Stimulated activated CD4-positive, alpha-beta T cell treated with anti-CD3 and anti-CD28 coated beads, Interleukin-12 subunit alpha, Interleukin-12 subunit beta, amount 100 ng/mL, for 48 hours (primary cell): ENCODE results near the gene STX10.
A peak's percentile ranks its signal among the peaks of the same experiment; 100 is the strongest.
"Not testable (repeated sequence)": the region's sequence is repeated elsewhere in the genome, so short reads cannot be mapped to it uniquely, and the experiment has no call there.

Experiments
- DNase-seq, 3 donors: peaks; one replicate each; pipeline ENCODE4 v3.0.0-alpha.2; 2020; ENCODE audit warnings: low read depth in 2 of 3, low spot score in 1 of 3

Gene STX10, protein sequence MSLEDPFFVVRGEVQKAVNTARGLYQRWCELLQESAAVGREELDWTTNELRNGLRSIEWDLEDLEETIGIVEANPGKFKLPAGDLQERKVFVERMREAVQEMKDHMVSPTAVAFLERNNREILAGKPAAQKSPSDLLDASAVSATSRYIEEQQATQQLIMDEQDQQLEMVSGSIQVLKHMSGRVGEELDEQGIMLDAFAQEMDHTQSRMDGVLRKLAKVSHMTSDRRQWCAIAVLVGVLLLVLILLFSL

GRCh38 chr19:13150187-13150930 lies at the start of gene STX10, which contains the start of gene IER2:
TSS of gene STX10 (minus strand) at chr19:13150375. CDS start at chr19:13150173, 202 bp downstream.
TSS of gene IER2 (plus strand) at chr19:13150411. CDS start at chr19:13153187, 2,776 bp downstream.
- DNase-seq: peak; percentile 89 to 90 (median 89)

DNA sequence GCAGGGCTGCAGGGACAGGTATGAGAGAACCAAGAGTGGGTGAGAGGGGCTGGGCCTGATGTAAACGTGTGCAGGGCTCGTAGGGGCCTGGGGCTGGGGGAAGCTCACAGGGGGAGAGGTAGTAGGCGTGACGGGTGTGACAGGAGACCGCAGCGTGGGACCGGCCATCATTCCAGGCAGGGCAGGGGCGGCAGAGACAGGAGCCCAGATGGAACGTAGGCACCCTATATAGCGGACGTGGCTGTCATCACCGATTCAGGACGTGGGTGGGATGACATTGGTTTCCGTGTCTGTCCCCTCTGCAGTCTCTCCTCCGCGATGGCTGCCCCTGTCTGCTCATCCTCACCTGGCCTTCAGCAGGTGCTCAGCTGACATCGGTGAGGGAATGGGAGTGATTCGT lies 48.5 kb upstream of the STX10 start:
- no peak for DNase-seq

GRCh38 chr19:13195678-13196077 lies 45.5 kb upstream of the STX10 start:
- DNase-seq: peak in 2 of 3 donors; percentile 44 to 46

DNA sequence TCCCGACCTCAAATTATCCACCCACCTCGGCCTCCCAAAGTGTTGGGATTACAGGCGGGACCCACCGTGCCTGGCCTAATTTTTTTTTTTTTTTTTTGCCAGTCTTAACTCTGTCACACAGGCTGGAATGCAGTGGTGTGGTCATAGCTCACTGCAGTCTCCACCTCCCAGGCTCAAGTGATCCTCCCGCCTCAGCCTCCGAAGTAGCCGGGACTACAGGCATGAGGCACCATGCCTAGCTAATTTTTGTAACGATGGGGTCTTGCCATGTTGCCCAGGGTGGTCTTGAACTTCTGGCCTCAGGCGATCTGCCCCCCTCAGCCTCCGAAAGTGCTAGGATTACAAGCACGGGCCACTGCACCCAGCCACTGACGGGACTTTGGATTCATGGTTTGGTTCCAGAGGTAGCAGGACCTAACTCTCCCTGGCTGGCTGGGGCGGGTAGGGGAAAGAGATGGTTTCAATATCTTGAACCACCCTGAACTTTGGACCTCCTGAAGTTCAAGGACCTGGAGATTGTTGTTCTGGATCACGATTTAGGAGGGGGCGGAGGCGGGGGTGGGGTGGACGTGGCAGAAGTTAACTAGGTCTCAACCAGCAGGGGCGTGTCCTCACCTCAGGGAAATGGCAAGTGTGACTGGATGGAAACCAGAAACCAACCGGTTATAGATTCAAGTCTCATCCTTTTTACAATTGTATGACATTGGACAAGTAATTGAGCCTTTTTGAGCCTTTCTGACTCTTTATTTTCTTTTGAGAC lies 40.8 kb upstream of the STX10 start:
- no peak for DNase-seq

DNA sequence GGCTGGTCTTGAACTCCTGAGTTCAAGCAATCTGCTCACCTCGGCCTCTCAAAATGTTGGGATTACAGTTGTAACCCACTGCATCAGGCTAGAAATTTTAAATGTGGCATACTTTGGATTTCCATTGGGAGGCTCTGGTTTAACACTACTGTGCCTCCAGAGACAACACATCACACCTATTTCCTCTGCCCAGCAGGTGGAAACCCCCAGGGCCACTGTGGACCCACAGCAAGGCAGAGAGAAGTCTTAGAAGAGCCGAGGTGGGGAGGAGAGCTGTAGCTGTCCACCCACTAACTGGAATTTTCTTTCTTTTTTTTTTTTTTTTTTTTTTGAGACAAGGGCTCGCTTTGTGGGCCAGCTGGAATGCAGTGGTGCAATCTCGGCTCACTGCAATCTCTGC lies 39.4 kb upstream of the STX10 start:
- DNase-seq: no peak

GRCh38 chr19:13187419-13187818 lies 37.2 kb upstream of the STX10 start:
- DNase-seq: no peak

GRCh38 chr19:13186688-13187087 lies 36.5 kb upstream of the STX10 start:
- not testable (repeated sequence) for DNase-seq

DNA sequence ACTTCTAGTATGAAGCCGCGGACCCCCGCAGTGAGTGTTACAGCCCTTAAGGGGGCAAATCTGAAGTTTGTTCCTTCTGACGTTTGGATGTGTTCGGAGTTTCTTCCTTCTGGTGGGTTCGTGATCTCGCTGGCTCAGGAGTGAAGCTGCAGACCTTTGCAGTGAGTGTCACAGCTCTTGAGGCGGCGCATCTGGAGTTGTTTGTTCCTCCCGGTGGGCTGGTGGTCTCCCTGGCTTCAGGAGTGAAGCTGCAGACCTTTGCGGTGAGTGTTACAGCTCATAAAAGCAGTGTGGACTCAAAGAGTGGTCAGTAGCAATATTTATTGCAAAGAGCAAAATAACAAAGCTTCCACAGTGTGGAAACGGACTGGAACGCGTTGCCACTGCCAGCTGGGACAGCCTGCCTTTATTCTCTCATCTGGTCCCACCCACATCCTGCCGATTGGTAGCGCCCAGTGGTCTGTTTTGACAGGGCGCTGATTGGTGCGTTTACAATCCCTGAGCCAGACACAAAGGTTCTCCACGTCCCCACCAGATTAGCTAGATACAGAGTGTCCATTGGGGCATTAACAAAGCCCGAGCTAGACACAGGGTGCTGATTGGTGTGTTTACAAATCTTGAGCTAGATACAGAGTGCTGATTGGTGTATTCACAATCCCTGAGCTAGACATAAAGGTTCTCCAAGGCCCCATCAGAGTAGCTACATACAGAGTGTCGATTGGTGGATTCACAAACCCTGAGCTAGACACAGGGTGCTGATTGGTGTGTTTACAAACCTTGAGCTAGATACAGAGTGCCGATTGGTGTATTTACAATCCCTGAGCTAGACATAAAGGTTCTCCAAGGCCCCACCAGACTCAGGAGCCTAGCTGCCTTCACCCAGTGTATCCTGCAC lies 35.8 kb upstream of the STX10 start:
- not testable (repeated sequence) for DNase-seq

DNA sequence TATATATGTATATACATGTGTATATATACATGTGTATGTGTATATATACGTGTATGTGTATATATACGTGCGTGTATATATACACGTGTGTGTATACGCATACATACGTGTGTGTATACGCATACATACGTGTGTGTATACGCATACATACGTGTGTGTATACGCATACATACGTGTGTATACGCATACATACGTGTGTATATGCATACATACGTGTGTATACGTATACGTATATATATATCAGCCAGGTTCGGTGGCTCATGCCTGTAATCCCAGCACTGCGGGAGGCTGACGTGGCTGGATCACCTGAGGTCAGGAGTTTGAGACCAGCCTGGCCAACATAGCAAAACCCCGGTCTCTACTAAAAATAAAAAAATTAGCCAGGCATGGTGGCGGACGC lies 34.8 kb upstream of the STX10 start:
- not testable (repeated sequence) for DNase-seq

GRCh38 chr19:13181747-13182388 lies 31.7 kb upstream of the STX10 start:
- DNase-seq: no peak

GRCh38 chr19:13178291-13178690 lies 28.1 kb upstream of the STX10 start:
- DNase-seq: not testable (repeated sequence)

- not testable (repeated sequence) for DNase-seq
These were observed 27.4 kb upstream of the STX10 start for GRCh38 chr19:13177584-13177983.

DNA sequence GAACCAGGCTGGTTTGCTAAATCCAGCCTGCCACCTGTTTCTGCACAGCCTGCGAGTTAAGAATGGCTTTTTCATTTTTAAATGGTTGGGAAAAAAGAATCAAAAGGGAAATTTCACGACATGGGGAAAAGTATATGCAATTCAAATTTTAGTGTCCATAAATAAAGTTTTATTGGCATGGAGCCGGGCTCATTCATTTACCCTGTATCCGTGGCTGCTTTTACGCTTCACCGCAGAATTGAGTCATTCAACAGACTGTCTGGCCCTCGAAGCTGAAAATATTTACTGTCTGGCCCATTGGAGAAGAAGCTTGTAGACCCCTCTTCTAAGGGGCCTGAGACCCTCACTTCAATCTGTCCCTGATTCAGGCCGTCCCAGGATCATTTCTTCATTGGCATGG lies 26.2 kb upstream of the STX10 start:
- DNase-seq: no peak

DNA sequence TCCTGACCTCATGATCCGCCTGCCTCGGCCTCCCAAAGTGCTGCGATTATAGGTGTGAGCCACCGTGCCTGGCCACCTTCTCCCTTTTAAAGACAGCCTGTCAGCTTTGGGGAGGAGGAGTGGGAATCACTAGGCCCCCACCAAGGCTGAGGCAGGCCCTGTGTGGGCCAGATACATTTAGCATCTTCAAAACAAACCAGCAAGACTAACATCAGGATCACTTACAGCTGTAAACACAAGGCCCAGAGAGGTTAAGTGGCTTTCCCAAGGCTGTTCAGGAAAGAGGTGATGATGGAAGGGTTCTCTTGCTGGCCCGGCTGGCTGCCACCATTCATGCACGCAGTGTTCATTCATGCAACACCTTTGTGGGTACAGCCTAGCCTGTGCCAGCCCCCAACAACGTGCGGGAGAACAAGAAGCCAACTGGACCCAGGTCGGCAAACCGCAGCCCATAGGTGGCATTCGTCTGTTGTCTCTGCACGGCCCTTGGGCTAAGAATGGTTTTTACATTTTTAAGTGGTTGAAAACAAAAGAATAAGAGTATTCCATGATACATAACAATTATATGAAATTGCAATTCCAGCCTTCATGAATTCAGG lies 23.1 kb upstream of the STX10 start:
- no peak for DNase-seq

- DNase-seq: peak in 2 of 3 donors; percentile 75 to 76
These were observed 22.4 kb upstream of the STX10 start for GRCh38 chr19:13172346-13173138.

- DNase-seq: no peak
These were observed 21.0 kb upstream of the STX10 start for GRCh38 chr19:13171146-13171545.

DNA sequence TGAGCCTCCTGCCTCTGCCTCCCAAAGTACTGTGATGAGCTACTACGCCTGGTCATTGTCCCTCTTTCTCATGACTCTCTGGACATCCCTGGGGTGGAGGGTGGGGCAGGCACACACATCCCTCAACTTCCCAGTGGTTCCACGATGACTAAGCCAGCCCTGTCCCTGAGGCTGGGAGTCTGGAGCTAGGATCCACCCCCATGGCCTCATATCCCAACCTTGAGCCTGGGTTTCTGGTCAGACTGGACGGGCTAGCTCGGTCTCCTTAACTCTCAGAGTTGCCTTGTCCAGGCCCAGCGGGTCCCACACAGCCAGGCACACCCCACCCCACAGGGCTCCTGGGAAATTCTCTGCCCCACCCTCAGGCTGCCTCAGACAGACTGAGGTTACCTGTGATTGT lies 19.6 kb upstream of the STX10 start:
- no peak for DNase-seq

GRCh38 chr19:13166151-13166550 lies 16.0 kb upstream of the STX10 start:
- DNase-seq: not testable (repeated sequence)
